RKO (cell line): ENCODE measurements around the gene CLOCK.

Experiments used
- DNase-seq: peaks from one replicate; pipeline ENCODE4 v3.0.0-alpha.2; 2016; ENCODE audit warnings: low spot score

The CLOCK gene

GRCh38 chr4:55416176-55416575, 130.5 kb downstream of the CLOCK start:
- DNase-seq, result no peak

- peak; percentile 60 for DNase-seq
These were observed 135.1 kb downstream of the CLOCK start for GRCh38 chr4:55411621-55412020.

- no peak for DNase-seq
These were observed 136.3 kb downstream of the CLOCK start for GRCh38 chr4:55410431-55410830.

- peak; percentile 27 for DNase-seq
These were observed 137.1 kb downstream of the CLOCK start for GRCh38 chr4:55409468-55410171.

- DNase-seq, result no peak
These were observed 138.9 kb downstream of the CLOCK start for GRCh38 chr4:55407764-55408163.

- DNase-seq, result no peak
These were observed 139.6 kb downstream of the CLOCK start for GRCh38 chr4:55407119-55407518.

- no peak for DNase-seq
These were observed 140.2 kb downstream of the CLOCK start for GRCh38 chr4:55406545-55406944.

- no peak for DNase-seq
These were observed 141.6 kb downstream of the CLOCK start for GRCh38 chr4:55405073-55405472.

- DNase-seq, result peak; percentile 31
These were observed 147.1 kb downstream of the CLOCK start for GRCh38 chr4:55399581-55399980.

- DNase-seq, result peak; percentile 72
These were observed 147.7 kb downstream of the CLOCK start for GRCh38 chr4:55398966-55399365.

- peak; percentile 76 for DNase-seq
These were observed 148.2 kb downstream of the CLOCK start for GRCh38 chr4:55398461-55398860.

GRCh38 chr4:55397520-55398321, 149.0 kb downstream of the CLOCK start:
- peak; percentile 46 for DNase-seq

- DNase-seq, result peak; percentile 46
These were observed 149.6 kb downstream of the CLOCK start for GRCh38 chr4:55397126-55397436.

- DNase-seq, result peak; percentile 86
These were observed 150.2 kb downstream of the CLOCK start for GRCh38 chr4:55396308-55397125.

GRCh38 chr4:55395529-55396307, 151.0 kb downstream of the CLOCK start, which contains the start of gene TMEM165:
TSS of gene TMEM165 (plus strand) at chr4:55395957. CDS start at chr4:55396190, 233 bp downstream.
- peak; percentile 94 for DNase-seq

GRCh38 chr4:55395218-55395528, 151.5 kb downstream of the CLOCK start:
- no peak for DNase-seq

- DNase-seq, result no peak
These were observed 153.0 kb downstream of the CLOCK start for GRCh38 chr4:55393461-55394320.

GRCh38 chr4:55386840-55387239, 159.9 kb downstream of the CLOCK start:
- no peak for DNase-seq

- peak; percentile 40 for DNase-seq
These were observed 160.6 kb downstream of the CLOCK start for GRCh38 chr4:55386073-55386472.

- DNase-seq, result no peak
These were observed 161.5 kb downstream of the CLOCK start for GRCh38 chr4:55385201-55385649.

GRCh38 chr4:55382488-55383003, 164.2 kb downstream of the CLOCK start:
- no peak for DNase-seq
